CD14-positive monocyte (primary cell): ENCODE results near the gene NKD2. TPM values are rescaled to one million over a fixed set of nuclear protein-coding genes. Genes with fewer than 3 reads are reported as not detected.

Experiments used
- DNase-seq, 3 donors: peaks; one replicate each; pipeline ENCODE4 v3.0.0-alpha.2; 2011 to 2022
- H2AFZ ChIP-seq: 2 replicates; pipeline ENCODE4 v1.6.0; 2012; ENCODE audit warnings: mild to moderate bottlenecking, low read depth, low read length, inconsistent platforms; ENCODE audit not compliant: insufficient read depth, poor library complexity, severe bottlenecking
- H3K27ac ChIP-seq, 2 donors: 1 replicate in 1 of 2; 2 replicates in 1 of 2; pipeline ENCODE4 v1.5.1; 2012 to 2013; ENCODE audit warnings: low read length in 2 of 2, control low read depth in 1 of 2, inconsistent platforms in 1 of 2, low read depth in 1 of 2, mild to moderate bottlenecking in 1 of 2
- H3K27me3 ChIP-seq, 2 donors: one replicate each; pipeline versions ENCODE4 v1.6.0 to v1.6.1; 2011 to 2013; ENCODE audit warnings: low read length in 2 of 2; ENCODE audit not compliant: control insufficient read depth in 2 of 2, insufficient read depth in 2 of 2
- H3K36me3 ChIP-seq, 2 donors: replicated peaks in 1 of 2; 1 replicate in 1 of 2; 2 replicates in 1 of 2; pipeline versions ENCODE4 v1.5.1 to v1.6.1; 2012 to 2013; ENCODE audit warnings: low read length in 2 of 2, control low read depth in 1 of 2, inconsistent platforms in 1 of 2, mild to moderate bottlenecking in 1 of 2; ENCODE audit not compliant: insufficient read depth in 2 of 2, control insufficient read depth in 1 of 2
- H3K4me1 ChIP-seq, 2 donors: 1 replicate in 1 of 2; 2 replicates in 1 of 2; pipeline versions ENCODE4 v1.5.1 to v1.6.1; 2012 to 2013; ENCODE audit warnings: low read length in 2 of 2, control low read depth in 1 of 2, inconsistent platforms in 1 of 2, mild to moderate bottlenecking in 1 of 2, moderate library complexity in 1 of 2; ENCODE audit not compliant: insufficient read depth in 2 of 2, control insufficient read depth in 1 of 2
- H3K4me2 ChIP-seq: replicated peaks from 2 replicates; pipeline ENCODE3; 2012; ENCODE audit warnings: low read length, moderate library complexity, mild to moderate bottlenecking; ENCODE audit not compliant: poor library complexity, severe bottlenecking; ENCODE audit errors: extremely low read depth
- H3K4me3 ChIP-seq, 3 experiments: fragments of 200-600 bp in 1 of 3; sonication (generic) in 1 of 3; replicated peaks in 1 of 3; 1 replicate in 2 of 3; 2 replicates in 1 of 3; pipeline ENCODE4 v1.5.1; 2011 to 2013; ENCODE audit warnings: low read length in 3 of 3, mild to moderate bottlenecking in 3 of 3, control low read depth in 2 of 3, low read depth in 2 of 3, inconsistent platforms in 1 of 3, moderate library complexity in 1 of 3
- H3K79me2 ChIP-seq: 2 replicates; pipeline ENCODE4 v1.6.0; 2012; ENCODE audit warnings: mild to moderate bottlenecking, control low read depth, inconsistent platforms, low read length, moderate library complexity; ENCODE audit not compliant: insufficient read depth
- H3K9ac ChIP-seq: 2 replicates; pipeline ENCODE4 v1.6.0; 2017; ENCODE audit warnings: low read length, mild to moderate bottlenecking; ENCODE audit not compliant: insufficient read depth, poor library complexity, severe bottlenecking
- H3K9me3 ChIP-seq, 2 donors: replicated peaks in 1 of 2; 1 replicate in 1 of 2; 2 replicates in 1 of 2; pipeline versions ENCODE4 v1.5.1 to v1.6.1; 2012 to 2013; ENCODE audit warnings: low read length in 2 of 2, control low read depth in 1 of 2; ENCODE audit not compliant: control insufficient read depth in 1 of 2, insufficient read depth in 1 of 2
- H4K20me1 ChIP-seq: 2 replicates; pipeline ENCODE4 v1.6.0; 2012; ENCODE audit warnings: mild to moderate bottlenecking, low read length, control low read depth, moderate library complexity; ENCODE audit not compliant: insufficient read depth
- H3K27ac Mint-ChIP-seq, 7 donors: one replicate each; pipeline ENCODE4 v1.8.0; 2020; ENCODE audit warnings: mild to moderate bottlenecking in 7 of 7, mixed read lengths in 7 of 7, moderate library complexity in 6 of 7, inconsistent platforms in 2 of 7
- H3K27me3 Mint-ChIP-seq, 3 donors: one replicate each; pipeline ENCODE4 v1.8.0; 2021 to 2022; ENCODE audit warnings: low read depth in 3 of 3, mild to moderate bottlenecking in 3 of 3, mixed read lengths in 3 of 3, moderate library complexity in 3 of 3, inconsistent platforms in 1 of 3
- H3K36me3 Mint-ChIP-seq, 2 donors: one replicate each; pipeline ENCODE4 v1.8.0; 2020; ENCODE audit warnings: mixed read lengths in 2 of 2, inconsistent platforms in 1 of 2, mild to moderate bottlenecking in 1 of 2
- H3K4me1 Mint-ChIP-seq: one replicate; pipeline ENCODE4 v1.8.0; 2020; ENCODE audit warnings: mild to moderate bottlenecking, mixed read lengths
- H3K4me3 Mint-ChIP-seq, 2 donors: one replicate each; pipeline ENCODE4 v1.8.0; 2020; ENCODE audit warnings: mild to moderate bottlenecking in 2 of 2, mixed read lengths in 2 of 2, moderate library complexity in 1 of 2
- H3K9me3 Mint-ChIP-seq, 7 donors: one replicate each; pipeline ENCODE4 v1.8.0; 2020 to 2022; ENCODE audit warnings: mixed read lengths in 7 of 7, mild to moderate bottlenecking in 6 of 7, moderate library complexity in 6 of 7, inconsistent platforms in 2 of 7
- CTCF ChIP-seq: fragments of 200-600 bp; IDR thresholded peaks from one replicate; pipeline ENCODE4 v1.8.0; 2022; ENCODE audit warnings: antibody characterized with exemption, mild to moderate bottlenecking
- WGBS: methylation state at CpG from one replicate; pipeline ENCODE4 v1.1.5; 2013; ENCODE audit warnings: missing lambda C conversion rate; ENCODE audit not compliant: insufficient coverage; 5-methylcytosine and 5-hydroxymethylcytosine counted together
- intact Hi-C, 2 donors: fragments of 100-400 bp; cut with micrococcal nuclease; formaldehyde crosslinking; loops; one replicate each; pipeline versions ENCODE4 v1.15.0 to v1.15.1; 2023
- polyA plus RNA-seq, 3 donors: library from polyadenylated mRNA; depleted of rRNA in 1 of 3; unstranded in 2 of 3; stranded (reverse) in 1 of 3; fragments of 300-500 nt in 2 of 3; fragments of >200 nt in 1 of 3; fragmentation: Illumina TruSeq in 2 of 3; gene quantifications; 1 replicate in 2 of 3; 2 replicates in 1 of 3; pipeline ENCODE4 v1.2.3, GENCODE V29; 2012 to 2021

Gene NKD2
- polyA plus RNA-seq, 3 donors: not detected

GRCh38 chr5:1005904-1006655 is 2.5 kb upstream of the NKD2 start:
- 95% methylated on average over 9 of the region's 13 CpGs for WGBS
- no peak for TF ChIP-seq CTCF
- Histone ChIP-seq H3K36me3 (no peaks in the 10 kb centered on the region), H3K4me2 (no peak overlapping the region), H4K20me1 (no peaks in the 10 kb centered on the region), H3K4me1 (peaks cover 0 to 4% of the 10 kb centered on the region in 2 donors), H3K27ac (no peak overlapping the region), H3K79me2 (no peaks in the 10 kb centered on the region), H2AFZ (no peak overlapping the region), H3K9me3 (no peaks in the 10 kb centered on the region), H3K9ac (no peak overlapping the region), H3K27me3 (peaks cover 13 to 71% of the 10 kb centered on the region in 2 donors), H3K4me3 (no peak overlapping the region)
- H3K4me1 Mint-ChIP-seq: peaks cover 2% of the 10 kb centered on the region
- peaks cover 0 to 17% (median 4%) of the 10 kb centered on the region in 7 donors for H3K9me3 Mint-ChIP-seq
- H3K36me3 Mint-ChIP-seq: no peaks in the 10 kb centered on the region
- no peak for DNase-seq
- intact Hi-C loops: no loop called here
- no peak overlapping the region for H3K27ac Mint-ChIP-seq
- peak overlapping the region in 1 of 2 donors; percentile 68 for H3K4me3 Mint-ChIP-seq
- H3K27me3 Mint-ChIP-seq: peaks cover 56 to 85% (median 69%) of the 10 kb centered on the region in 3 donors

GRCh38 chr5:1006656-1007071 is 1.9 kb upstream of the NKD2 start:
- Histone ChIP-seq H3K27me3 (peaks cover 13 to 75% of the 10 kb centered on the region in 2 donors), H3K36me3 (no peaks in the 10 kb centered on the region), H3K4me3 (no peak overlapping the region), H3K27ac (no peak overlapping the region), H3K79me2 (no peaks in the 10 kb centered on the region), H3K4me2 (no peak overlapping the region), H3K9ac (no peak overlapping the region), H3K4me1 (peaks cover 0 to 4% of the 10 kb centered on the region in 2 donors), H4K20me1 (no peaks in the 10 kb centered on the region), H3K9me3 (no peaks in the 10 kb centered on the region), H2AFZ (no peak overlapping the region)
- Mint-ChIP-seq H3K27me3 (peaks cover 60 to 90% (median 71%) of the 10 kb centered on the region in 3 donors), H3K4me1 (peaks cover 2% of the 10 kb centered on the region), H3K9me3 (peaks cover 0 to 17% (median 4%) of the 10 kb centered on the region in 7 donors), H3K27ac (no peak overlapping the region), H3K4me3 (peak overlapping the region in 1 of 2 donors; percentile 68), H3K36me3 (no peaks in the 10 kb centered on the region)
- intact Hi-C loops: no loop called here
- DNase-seq: no peak
- WGBS: 84% methylated on average over 2 of the region's 5 CpGs
- no peak for TF ChIP-seq CTCF
